NCI-H1694 (cell line): ENCODE data around the gene TRAPPC3.
A peak's percentile ranks its signal among the peaks of the same experiment; 100 is the strongest.

Experiments
- DNase-seq: peaks from one replicate; lab custom pipeline; 2025; lab: John Stamatoyannopoulos, UW

Gene TRAPPC3

GRCh38 chr1:36151134-36151844, 2.0 kb upstream of the TRAPPC3 start:
- no peak for DNase-seq

- DNase-seq, result peak; percentile 83
Observed at GRCh38 chr1:36150296-36151133, 1.2 kb upstream of the TRAPPC3 start.

GRCh38 chr1:36149973-36150295, 648 bp upstream of the TRAPPC3 start:
- DNase-seq, result no peak

- no peak for DNase-seq
Observed at GRCh38 chr1:36148821-36149236, 457 bp downstream of the TRAPPC3 start.

GRCh38 chr1:36144413-36144812, 4.9 kb downstream of the TRAPPC3 start:
- DNase-seq, result no peak

GRCh38 chr1:36143424-36143823, 5.9 kb downstream of the TRAPPC3 start:
- DNase-seq, result no peak

- peak; percentile 7 for DNase-seq
Observed at GRCh38 chr1:36142121-36142520, 7.2 kb downstream of the TRAPPC3 start.

GRCh38 chr1:36139521-36139920, 9.8 kb downstream of the TRAPPC3 start:
- no peak for DNase-seq

- peak; percentile 76 for DNase-seq
Observed at GRCh38 chr1:36137776-36138175, 11.5 kb downstream of the TRAPPC3 start.

GRCh38 chr1:36137226-36137625, 12.1 kb downstream of the TRAPPC3 start:
- no peak for DNase-seq

GRCh38 chr1:36136535-36136934, 12.8 kb downstream of the TRAPPC3 start:
- DNase-seq, result no peak

GRCh38 chr1:36135796-36136195, 13.5 kb downstream of the TRAPPC3 start:
- DNase-seq, result no peak

GRCh38 chr1:36135330-36135667, 14.0 kb downstream of the TRAPPC3 start:
- DNase-seq, result no peak

GRCh38 chr1:36134505-36135329, 14.6 kb downstream of the TRAPPC3 start:
- no peak for DNase-seq

- no peak for DNase-seq
Observed at GRCh38 chr1:36134031-36134430, 15.3 kb downstream of the TRAPPC3 start.

- DNase-seq, result no peak
Observed at GRCh38 chr1:36133484-36133883, 15.8 kb downstream of the TRAPPC3 start.

- DNase-seq, result no peak
Observed at GRCh38 chr1:36132029-36132428, 17.3 kb downstream of the TRAPPC3 start.

GRCh38 chr1:36128905-36129206, 20.4 kb downstream of the TRAPPC3 start:
- no peak for DNase-seq

GRCh38 chr1:36128126-36128904, 21.0 kb downstream of the TRAPPC3 start:
- no peak for DNase-seq

- DNase-seq, result no peak
Observed at GRCh38 chr1:36126797-36127500, 22.3 kb downstream of the TRAPPC3 start.

- DNase-seq, result no peak
Observed at GRCh38 chr1:36126005-36126716, 23.1 kb downstream of the TRAPPC3 start.
